ENCODE data around the gene INF2.

DNA sequence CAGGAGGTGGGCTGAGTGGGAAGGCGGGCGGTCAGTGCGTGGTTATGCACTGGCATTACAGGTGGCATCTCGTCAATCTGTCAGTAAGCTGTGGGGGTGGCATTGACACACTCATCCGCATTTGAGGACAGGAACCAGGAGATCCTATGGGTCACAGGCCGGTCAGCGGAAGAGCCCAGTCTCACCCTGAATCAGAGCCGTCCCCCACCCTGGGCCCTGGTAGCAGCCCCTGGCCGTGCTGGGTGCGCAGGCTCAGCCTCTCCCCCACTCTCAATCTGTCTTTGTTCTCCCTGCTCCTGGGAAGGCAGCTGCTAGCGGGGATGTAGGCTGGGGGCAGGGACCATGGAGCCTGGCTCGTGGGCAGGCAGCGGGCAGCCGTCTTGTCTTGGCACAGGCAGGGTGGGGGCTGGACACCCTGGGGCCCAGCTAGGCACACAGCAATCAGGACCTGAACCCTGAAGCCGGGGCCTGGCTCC lies 5.1 kb downstream of the INF2 start:
- TF ChIP-seq CTCF (IDR thresholded peaks at IDR 0.05) (no peak), EZH2 (IDR thresholded peaks at IDR 0.05) (no peak)

Measured in neural progenitor cell (in vitro differentiated cells).